ENCODE results near the gene TAF12.
"Not testable (repeated sequence)": the region's sequence is repeated elsewhere in the genome, so short reads cannot be mapped to it uniquely, and the experiment has no call there.

TAF12 gene

DNA sequence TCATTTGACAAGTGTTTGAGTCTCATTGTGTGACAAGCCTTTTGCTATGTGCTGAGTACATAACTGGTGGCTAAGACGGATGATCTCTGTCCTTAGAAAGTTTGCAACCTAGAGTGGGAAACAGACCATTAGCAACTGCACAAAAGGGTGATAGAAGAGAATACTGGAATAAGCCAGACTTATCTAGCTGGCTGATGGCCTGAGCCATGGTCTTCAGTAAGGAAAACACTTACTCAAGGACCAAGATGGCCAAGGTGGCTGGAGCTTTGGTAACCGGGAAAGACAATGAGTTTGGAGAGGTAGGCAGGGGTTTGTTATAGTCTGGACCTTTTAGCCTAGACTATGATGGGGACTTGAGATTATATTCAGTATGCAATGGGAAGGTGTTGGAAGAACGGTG is 1.6 kb upstream of the TAF12 start:
- no peak for DNase-seq

DNA sequence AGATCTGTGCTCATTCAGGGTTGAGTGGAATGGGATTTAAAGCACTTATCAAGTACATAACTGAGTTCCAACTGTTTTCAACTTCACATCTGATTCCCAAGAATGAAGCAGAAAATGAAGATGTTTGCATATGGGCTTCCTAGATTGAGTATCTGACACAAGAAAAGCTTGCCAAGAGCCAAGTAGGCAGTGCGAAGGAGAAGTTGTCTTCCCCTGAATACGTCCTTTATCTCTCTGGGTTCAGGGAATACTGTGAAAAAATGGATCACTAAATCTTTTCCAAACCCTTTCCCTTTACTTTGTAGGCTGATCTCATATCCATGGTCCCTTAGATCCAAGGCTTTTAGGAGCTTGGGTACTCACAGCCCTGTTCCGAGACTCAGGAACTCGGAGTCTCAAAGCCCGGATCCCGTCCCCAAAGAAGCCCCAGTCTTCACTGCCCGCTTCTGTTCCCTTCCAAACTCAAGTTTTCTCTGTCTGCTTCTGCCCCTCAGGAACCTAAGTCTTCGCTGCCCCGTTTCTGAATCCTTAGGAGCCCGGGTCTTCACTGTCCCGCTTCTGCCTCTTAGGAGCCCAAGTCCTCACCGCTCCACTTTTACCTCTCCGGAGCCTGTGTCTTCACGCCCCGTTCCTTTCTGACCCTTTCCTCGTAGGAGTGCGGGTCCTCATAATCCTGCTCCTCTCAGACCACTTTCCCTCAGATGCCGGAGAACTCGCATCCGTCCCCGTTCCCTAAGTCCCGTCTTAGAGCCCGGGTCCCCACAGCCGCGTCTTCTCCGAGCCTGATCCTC is 616 bp downstream of the TAF12 start:
- peak in 2 of 14 donors; percentile 39 to 59 for DNase-seq

DNA sequence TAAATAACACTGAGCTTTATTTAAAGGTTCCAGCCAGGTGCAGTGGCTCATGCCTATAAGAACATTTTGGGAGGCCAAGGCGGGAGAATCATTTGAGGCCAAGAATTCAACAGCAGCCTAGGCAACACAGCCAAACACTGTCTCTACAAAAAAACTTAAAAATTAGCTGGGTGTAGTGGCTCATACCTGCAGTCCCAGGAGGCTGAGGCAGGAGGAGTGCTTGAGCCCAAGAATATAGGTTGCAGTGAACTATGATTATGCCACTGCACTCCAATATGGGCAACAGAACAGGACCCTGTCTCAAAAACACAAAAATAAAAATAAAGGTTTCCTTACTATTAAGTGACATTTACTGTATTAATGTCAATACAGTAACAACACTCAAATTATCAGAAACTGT is 2.1 kb downstream of the TAF12 start:
- no peak for DNase-seq

DNA sequence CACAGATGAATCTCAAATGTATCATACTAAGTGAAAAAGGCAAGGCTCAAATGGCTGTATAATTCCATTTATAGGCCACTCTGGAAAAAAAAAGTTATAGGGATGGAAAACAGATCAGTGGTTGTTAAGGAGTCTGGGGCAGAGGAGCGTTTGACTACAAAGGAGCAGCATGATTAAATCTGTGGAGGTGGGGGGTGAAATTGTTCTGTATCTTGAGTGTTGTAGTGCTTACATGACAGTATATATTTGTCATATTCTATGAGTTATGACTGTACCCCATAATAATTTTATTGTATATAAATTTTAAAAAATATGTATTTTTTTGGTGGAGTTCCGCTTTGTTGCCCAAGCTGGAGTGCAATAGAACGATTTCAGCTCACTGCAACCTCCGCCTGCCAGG is 10.3 kb downstream of the TAF12 start:
- no peak for DNase-seq

- no peak for DNase-seq
These were observed 11.2 kb downstream of the TAF12 start for GRCh38 chr1:28631713-28632112.

DNA sequence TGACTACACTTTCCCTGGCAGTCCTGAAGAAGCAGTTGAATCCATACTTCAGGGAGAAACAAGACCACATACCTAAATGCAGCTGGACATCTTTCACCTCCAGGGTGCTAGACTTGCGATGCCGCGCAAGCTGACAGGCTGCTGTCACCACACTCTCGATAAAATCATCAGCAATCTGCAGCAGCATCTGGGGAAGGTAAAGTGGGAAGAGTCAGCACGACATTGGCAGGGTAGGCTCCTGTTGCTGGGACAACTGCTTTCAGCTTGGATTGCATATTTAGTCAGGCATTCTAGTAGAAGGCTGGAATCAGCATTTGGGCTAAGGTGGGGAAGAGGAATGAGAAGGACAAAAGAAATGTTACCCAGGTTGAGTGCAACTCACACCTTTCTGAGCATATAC is 29.7 kb downstream of the TAF12 start:
- no peak for DNase-seq

GRCh38 chr1:28606771-28607170 is 36.1 kb downstream of the TAF12 start:
- DNase-seq, result no peak

GRCh38 chr1:28604962-28605361 is 37.9 kb downstream of the TAF12 start:
- DNase-seq, result no peak

- DNase-seq, result no peak
These were observed 38.5 kb downstream of the TAF12 start for GRCh38 chr1:28604411-28604810.

DNA sequence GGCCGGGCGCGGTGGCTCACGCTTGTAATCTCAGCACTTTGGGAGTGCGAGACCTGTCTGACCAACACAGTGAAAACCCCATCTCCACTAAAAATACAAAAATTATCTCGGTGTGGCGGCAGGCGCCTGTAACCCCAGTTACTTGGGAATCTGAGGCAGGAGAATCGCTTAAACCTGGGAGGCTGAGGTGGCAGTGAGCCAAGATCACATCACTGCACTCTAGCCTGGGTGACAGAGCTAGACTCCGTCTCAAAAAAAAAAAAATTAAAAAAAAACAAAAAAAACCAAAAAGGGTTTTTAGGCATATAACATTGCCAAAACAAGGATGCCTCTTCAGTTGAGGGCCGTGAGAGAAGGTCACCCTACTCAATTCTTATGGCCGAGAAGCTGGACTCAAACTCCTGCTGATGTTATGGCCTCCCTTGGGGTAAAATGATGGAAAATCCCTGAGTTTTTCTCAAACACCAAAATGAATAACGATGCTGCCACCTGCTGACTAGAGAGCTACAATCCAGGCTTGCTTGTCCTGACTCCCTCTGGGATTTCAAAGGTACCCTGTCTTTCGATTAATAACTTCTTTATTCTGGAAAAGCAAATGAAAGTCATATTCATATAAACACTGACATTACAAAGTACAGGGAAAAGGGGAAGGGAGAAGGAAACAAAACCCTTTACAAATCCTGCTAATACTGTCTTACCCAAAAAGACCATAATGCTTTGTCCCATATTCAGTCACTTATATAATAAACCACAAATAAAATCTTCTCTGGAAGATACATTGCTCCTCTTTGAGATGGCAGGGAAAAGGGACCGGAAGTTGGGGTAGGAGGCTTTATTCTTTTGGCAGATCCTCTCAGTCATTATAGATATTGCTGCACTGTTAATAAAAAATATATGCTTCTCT is 40.1 kb downstream of the TAF12 start:
- peak in 8 of 14 donors; percentile 11 to 47 (median 24) for DNase-seq

- no peak for DNase-seq
These were observed 41.2 kb downstream of the TAF12 start for GRCh38 chr1:28601696-28602095.

GRCh38 chr1:28596276-28596675 is 46.6 kb downstream of the TAF12 start:
- not testable (repeated sequence) for DNase-seq

GRCh38 chr1:28595412-28596191 is 47.3 kb downstream of the TAF12 start:
- DNase-seq, result no peak

DNA sequence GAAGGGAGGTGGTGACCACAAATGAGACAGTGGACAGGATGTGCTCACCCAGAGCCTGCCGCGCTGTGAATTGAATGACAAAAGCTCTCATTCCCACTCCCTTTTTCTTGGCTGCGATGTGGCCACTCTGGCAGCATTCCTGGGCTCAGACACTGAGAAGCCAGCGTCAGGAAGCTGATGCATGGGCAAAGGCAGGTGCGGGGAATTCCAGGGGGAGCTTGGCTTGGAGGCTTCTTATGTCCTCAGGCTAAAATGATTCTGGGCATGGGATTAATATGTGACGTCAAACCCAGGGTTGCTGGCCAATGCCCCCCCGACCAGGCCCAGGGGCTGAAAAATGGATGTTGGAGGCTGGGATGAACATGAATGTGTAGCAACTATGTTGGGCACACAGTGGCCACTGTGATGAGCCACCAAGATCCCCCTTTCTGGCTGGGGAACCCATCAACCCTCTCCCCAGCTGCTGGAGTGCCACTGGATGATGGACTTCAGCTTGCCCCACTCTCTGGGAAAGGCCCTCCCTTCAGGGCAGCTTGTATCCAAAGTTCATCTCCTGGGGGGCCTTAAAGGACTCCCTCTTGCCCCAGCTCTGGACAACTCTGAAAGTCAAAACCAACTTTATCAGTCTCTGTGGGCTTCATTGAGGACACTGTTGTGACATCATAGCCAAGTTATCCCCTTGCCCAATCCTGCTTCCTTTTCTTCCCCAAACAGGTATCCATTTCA is 48.0 kb downstream of the TAF12 start:
- DNase-seq, result peak in 2 of 14 donors; percentile 8 to 20

- DNase-seq, result not testable (repeated sequence)
These were observed 48.9 kb downstream of the TAF12 start for GRCh38 chr1:28593988-28594356.

GRCh38 chr1:28592321-28593071 is 50.4 kb downstream of the TAF12 start:
- no peak for DNase-seq

- peak in 3 of 14 donors; percentile 7 to 24 (median 22) for DNase-seq
These were observed 51.1 kb downstream of the TAF12 start, which contains the start of gene RAB42 for GRCh38 chr1:28591708-28592320. TSS of gene RAB42 (plus strand) at chr1:28592265. CDS start at chr1:28592512, 247 bp downstream.

- not testable (repeated sequence) for DNase-seq
These were observed 56.1 kb downstream of the TAF12 start for GRCh38 chr1:28586585-28587391.

GRCh38 chr1:28582248-28582615 is 60.6 kb downstream of the TAF12 start:
- DNase-seq, result peak in 1 of 14 donors; percentile 55

Measured in C1 segment of cervical spinal cord (tissue), 14 donors.